ENCODE measurements around the gene XAGE3.
A peak's percentile ranks its signal among the peaks of the same experiment; 100 is the strongest.
"Not testable (repeated sequence)": the region's sequence is repeated elsewhere in the genome, so short reads cannot be mapped to it uniquely, and the experiment has no call there.

The XAGE3 gene, protein sequence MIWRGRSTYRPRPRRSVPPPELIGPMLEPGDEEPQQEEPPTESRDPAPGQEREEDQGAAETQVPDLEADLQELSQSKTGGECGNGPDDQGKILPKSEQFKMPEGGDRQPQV

DNA sequence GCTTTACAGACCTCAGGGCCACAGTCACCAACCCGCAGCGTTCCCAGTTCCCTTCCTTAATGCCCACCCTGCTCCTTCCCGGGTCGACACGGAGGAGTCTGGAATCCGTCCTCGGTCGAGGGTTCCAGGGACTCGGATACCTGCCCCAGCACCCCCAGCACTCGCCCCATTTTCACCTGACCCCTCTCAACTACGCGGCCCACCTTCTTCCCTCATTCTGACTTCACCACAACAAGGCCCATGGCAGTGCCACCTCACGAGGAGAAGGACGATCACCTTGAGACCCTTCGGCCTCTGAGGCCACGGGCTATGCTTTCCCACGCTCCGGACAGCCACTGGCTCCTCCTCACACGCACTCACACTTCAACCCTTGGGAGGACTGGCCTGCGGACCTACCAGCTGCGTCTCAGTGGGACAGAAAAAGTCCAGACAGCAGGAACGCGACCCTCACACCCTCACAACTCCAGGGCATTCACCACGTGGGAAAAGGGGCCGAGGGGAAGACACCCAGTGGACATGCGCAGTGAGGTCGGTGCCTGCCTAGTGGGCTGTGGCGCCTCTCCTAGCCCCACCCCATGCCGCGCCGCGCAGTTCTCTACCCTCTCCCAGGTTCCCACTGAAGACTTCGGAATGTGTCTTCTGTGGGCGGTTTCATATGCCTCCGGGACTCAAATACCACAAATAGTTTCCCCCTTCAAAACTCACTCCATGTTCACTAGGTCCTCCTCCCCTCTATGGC, at the start of gene XAGE3:
XAGE3 (minus strand) TSS at position 474 of the 739 bp plus-strand sequence. CDS start 950 bp downstream, outside the sequence.
- no peak for FAIRE-seq
- no peak for DNase-seq (ENCODE audit: insufficient read length, low spot score)

DNA sequence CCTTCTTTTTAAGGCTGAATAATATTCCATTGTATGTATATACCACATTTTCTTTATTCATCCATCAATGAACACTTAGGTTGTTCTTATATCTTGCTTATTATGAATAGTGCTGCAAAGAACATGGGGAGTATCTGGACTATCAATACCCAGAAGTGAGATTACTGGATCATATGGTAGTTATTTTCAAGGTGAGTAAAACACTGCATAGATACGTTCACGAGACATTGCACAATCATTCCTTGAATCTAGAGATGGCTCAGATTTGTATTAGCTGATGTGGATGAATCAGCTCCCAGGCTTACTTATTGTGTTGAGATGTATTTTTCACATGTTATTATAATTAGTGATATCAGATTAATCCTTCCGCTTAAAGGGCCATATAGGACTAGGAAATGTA, 46.8 kb upstream of the XAGE3 start:
- DNase-seq (ENCODE audit: insufficient read length, low spot score); FAIRE-seq: not testable (repeated sequence)

DNA sequence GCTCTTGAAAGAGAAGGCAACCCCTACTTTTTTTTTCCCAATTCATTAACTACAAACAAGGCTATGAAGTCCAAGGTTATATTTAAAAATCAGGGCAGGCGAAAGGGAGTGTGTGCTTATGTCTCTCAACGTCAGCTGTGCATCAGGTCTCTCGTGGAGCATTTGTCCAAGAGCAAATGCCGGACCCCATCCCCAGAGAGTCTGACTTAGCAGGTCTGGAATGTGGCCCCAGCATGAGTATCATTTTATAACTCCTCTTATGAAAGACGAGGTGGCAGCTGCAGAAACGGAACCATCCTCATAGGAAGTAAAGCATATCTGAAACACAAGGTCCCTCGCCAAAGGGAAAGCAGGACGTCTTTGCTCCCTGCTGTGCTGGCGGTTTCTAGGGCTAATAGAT, 45.8 kb upstream of the XAGE3 start:
- DNase-seq (ENCODE audit: insufficient read length, low spot score); FAIRE-seq: not testable (repeated sequence)

DNA sequence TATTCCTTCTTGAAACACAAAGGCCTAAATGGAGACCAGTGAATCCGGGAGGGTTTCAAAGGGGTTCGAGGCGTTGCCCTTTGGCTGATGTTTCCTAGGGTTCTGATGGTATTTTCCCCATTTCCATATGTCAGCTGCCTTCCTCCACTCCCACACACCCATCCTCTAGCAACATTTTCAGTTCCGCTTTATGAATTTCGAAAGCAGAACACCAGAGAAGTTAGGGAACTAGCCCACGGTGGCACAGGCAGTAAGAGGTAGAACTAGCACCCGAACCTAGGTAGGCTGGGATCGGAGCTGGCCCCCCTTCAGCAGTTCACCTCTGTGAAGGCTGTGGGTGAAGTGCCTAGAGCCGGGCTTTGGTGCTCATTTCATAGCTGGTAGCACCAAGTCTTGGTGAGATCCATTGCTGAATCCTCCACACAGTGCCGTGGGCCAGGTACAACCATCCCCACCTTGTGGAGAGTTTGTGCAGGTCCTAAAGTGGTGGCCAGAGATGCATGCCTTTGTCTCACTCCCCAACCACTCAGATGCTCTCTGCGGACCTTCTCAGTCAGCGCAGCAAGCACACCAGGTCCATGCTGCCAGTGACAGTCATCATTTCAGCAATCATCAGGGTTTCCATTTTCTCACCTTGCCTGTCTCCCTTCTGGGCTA, 41.6 kb upstream of the XAGE3 start:
- DNase-seq (ENCODE audit: insufficient read length, low spot score); FAIRE-seq: not testable (repeated sequence)

DNA sequence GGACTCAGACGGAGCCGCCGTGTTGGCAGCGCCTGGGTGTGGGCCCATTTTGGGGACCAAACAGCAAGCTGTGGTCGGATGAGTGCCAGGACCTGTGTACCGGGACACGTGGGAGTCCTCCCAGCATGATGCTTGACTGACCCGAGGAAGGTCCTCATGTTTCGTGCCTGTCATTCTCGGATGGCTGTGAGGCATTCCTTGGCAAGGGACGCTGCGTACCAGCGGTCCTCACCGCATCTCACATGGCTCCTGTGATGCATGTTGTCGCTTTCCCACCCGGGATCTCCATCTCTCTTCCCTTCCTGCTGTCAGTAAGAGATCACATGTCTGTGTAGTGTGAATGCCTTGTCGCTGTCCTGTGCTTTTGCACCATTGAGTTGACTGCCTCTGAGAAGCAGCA, 40.0 kb upstream of the XAGE3 start:
- DNase-seq (ENCODE audit: insufficient read length, low spot score); FAIRE-seq: not testable (repeated sequence)

DNA sequence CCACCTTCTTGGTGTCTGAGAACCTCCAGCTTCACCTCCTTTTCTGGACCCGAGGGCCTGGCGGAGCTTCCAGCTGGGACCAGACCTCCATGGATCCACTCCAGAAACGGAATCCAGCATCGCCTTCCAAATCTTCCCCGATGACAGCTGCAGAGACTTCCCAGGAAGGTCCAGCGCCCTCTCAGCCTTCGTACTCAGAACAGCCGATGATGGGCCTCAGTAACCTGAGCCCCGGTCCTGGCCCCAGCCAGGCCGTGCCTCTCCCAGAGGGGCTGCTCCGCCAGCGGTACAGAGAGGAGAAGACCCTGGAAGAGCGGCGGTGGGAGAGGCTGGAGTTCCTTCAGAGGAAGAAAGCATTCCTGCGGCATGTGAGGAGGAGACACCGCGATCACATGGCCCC, 39.3 kb upstream of the XAGE3 start:
- FAIRE-seq; DNase-seq (ENCODE audit: insufficient read length, low spot score): not testable (repeated sequence)

DNA sequence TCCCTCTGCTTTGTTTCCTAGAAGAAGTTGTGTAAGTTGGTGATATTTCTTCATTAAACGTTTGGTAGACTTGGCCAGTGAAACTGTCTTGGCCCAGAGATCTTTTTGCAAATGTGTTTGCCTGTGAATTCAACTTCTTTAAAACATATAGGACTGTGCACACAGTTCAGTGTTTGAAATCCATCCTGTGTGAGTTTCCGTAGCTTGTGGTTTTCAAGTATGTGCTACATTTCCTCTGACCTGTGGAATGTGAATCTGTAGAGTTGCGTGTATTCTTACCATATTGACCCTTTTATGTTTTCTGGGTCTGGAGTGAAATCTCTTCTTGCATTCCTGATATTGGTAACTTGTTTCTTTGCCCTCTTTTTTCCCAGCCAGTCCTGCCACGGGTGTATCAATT, 38.2 kb upstream of the XAGE3 start:
- FAIRE-seq; DNase-seq (ENCODE audit: insufficient read length, low spot score): not testable (repeated sequence)

DNA sequence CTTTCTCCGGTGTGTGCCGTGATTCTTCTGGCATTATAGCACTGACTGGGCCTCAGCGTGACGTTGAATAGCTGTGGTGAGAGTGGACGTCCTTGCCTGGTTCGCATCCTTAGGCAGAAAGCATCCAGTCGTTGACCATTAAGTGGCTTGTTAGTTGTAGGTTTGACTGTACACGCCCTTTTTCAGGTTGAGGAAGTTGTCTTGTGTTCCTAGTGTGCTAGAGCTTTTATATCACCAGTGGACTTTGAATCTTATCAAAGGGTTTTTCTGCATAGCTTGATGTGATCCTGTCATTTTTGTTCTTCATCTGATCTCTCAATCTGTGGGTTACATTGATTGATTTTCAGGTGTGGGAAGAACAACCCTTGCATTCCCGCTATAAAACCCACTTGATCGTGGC, 37.6 kb upstream of the XAGE3 start:
- not testable (repeated sequence) for FAIRE-seq

DNA sequence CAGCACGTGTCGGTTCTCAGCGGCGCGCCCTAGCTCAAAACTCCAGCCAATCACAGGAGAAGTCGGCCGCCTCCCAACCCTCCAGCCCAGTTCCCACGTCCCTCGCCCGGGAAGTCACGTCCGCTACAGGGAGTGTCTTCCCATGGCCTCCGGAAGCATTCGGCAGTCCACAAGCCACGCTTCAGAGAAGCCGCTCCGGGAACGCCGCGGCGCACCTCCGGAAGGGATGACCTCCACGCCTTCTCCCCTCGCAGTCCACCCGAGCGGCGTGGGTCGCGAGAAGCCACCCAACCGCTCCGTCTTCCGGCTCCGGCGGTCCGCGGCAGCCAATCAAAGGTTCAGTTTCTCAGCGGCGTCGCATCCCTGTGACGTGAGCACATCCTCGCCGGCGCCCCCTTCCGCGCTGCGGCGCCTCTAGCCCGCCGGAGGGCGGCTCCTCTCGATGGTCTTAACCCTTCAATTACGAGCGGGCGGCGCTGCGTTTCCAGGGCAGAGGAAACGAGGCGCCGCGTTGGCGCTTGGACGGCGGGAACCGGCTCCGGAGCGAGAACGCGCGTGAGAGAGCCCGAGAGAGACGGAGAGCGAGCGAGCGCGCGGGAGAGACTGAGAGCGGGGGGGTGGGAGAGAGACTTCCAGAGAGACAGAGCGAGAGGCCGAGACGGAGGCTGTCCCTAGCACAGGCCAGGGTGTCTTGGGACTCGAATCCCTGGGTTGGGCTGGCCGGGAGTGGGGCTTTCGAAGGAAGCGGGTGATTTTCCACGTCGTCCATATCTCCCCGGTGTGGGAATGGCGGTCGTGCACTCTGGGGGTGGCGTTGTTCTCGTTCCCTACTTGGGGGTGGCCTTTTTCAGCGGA, 29.2 kb upstream of the XAGE3 start, which contains the start of gene FAM156B:
FAM156B (plus strand) TSS at position 476 of the 855 bp plus-strand sequence. CDS start 9,896 bp downstream, outside the sequence.
- FAIRE-seq: peak; percentile 90
- DNase-seq (ENCODE audit: insufficient read length, low spot score): not testable (repeated sequence)

More for the DNA sequence above, 37.6 kb upstream of the XAGE3 start:
- DNase-seq (ENCODE audit: insufficient read length, low spot score): not testable (repeated sequence)

DNA sequence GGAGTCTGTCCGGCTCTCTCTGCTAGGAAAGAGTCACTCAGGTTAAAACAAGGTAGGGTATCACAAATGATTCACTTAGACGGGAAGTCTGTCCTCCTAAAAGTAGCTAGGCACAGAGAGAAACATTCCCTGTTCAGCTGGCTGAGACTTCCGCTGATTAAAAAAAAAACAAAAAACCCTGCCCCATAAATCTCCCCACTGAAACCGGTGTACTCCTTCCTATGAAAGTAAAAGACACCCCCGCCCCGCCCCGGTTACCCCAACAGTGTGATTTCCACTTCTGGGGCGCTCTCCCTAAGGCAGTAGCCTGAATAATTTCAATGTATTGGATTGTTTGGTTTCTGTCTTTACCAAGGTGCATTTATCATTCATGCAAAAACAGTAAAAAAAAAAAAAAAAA, 28.6 kb upstream of the XAGE3 start:
- not testable (repeated sequence) for FAIRE-seq; DNase-seq (ENCODE audit: insufficient read length, low spot score)

DNA sequence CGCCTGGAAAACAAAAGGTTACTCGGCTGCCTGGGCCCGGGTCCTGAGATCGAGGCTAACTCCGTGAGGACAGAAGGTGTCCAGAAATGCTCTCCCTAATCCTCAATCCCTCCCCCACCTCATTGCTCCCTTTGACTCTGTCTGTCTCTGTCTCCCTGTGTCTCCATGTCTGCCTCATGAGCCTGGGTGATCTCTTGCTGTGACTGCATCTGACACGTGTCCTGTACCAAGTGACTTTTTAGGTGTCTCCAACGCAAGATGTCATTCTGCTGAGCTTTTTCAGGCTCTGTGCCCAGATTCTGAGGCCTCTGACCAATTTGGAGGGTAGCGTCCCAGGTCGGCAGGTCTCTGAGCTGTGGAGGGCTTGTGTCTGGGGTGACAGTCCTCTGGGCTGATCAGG, 20.2 kb upstream of the XAGE3 start:
- FAIRE-seq; DNase-seq (ENCODE audit: insufficient read length, low spot score): not testable (repeated sequence)

DNA sequence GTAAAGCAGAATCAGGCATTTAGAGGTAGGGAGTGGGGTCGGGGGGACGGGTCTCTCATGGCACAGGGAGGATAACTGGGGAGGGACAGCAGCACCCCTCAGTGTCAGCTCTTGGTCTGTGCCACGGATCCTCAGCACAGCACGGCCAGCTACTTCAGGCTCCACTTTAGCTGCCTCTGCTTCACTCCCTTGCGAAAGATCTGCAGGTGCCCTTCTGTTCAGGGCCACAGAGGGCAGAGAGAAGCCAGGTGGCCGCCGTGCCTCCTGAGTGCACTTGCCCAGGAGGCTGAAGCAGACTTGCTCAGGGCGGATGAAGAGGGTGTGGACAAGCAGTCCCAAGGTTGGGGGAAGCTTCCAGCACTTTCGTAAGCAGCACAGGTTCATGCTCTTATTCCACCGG, 19.6 kb upstream of the XAGE3 start:
- not testable (repeated sequence) for DNase-seq (ENCODE audit: insufficient read length, low spot score); FAIRE-seq

DNA sequence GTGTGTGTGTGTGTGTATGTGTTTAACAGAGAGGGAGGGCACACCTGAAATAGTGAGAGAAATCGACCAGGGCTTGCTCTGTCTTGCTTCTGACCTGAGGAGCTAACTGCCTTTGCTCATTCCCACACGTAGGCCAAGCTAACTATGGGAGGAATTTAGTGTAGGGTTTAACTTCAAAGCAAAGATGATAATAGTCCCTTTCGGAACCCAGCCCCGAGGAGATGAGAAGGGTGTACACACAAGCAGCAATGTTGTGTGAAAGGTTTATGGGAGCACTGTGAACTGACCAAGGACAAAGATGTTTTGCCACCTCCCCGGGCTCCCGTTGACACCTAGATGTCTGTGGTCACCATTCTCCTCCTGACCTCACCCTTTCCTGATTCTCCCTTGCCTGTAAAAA, 8.5 kb upstream of the XAGE3 start:
- not testable (repeated sequence) for FAIRE-seq; DNase-seq (ENCODE audit: insufficient read length, low spot score)

DNA sequence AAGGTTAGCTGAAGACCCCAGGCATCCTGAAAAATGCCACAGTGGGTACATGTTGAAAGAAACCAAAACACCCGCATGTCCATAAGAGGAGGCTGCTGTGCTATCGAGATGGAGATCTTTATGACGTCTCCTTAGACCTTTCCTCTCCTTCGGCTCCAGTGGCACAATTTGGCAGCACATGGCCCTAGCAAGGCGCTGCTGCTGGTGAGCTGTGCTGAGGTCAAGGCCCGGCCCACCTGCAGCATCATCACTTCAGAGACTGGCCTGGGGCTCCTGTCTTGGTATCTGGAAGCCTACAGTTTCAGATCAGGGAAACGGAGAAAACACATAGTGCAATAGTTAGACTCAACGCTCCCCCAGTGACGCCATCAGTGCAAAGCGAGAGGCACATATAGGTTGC, 7.6 kb upstream of the XAGE3 start:
- not testable (repeated sequence) for DNase-seq (ENCODE audit: insufficient read length, low spot score); FAIRE-seq

DNA sequence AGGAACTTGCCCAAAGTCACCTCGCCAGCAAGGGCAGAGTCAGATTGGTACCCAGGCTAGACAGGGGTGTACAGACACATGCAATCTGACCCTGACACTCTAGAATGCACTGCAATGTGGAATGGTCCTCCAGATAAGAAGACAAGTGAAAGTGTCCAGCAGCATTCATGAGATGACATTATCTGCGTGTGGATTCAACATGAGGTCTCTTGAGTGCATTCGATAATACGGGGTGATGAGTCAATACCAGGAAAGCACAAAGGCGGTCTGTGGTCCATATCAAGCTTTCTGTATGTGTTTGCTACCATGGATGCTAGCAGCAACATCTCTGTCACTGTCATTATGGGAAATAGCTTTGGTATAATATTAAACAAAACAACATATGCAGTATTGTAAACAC, 6.8 kb upstream of the XAGE3 start:
- FAIRE-seq (no peak), DNase-seq (ENCODE audit: insufficient read length, low spot score) (no peak)

DNA sequence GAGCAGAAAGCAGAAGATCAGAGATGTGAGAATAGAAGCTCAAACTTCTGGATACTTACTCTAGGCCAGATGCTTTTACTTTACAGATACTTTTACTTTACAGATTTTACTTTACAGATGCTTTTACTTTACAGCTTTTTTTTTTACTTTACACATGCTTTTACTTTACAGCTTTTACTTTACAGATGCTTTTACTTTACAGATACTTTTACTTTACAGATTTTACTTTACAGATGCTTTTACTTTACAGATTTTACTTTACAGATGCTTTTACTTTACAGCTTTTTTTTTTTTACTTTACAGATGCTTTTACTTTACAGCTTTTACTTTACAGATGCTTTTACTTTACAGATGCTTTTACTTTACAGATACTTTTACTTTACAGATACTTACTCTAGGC, 5.9 kb upstream of the XAGE3 start:
- not testable (repeated sequence) for FAIRE-seq; DNase-seq (ENCODE audit: insufficient read length, low spot score)

DNA sequence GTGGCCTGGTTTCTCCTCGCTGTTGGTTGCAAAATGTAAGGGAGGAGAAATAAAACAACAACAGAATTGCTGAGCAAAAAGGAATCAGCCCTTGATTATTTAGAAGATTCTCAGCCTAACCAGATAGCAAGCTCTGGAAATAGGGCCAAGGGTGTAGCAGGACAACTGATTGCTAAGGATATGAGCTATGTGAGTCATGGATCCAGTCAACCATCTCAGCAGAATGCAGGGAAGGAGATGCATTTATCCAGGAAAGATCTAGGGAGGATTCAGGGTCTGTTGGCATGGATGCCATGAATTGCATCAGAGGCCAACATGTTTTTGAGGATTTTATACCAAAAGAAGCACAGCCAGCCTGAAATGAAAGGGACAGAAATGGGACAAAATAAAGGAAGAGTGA, 2.2 kb upstream of the XAGE3 start:
- DNase-seq (ENCODE audit: insufficient read length, low spot score): no peak
- FAIRE-seq: no peak

DNA sequence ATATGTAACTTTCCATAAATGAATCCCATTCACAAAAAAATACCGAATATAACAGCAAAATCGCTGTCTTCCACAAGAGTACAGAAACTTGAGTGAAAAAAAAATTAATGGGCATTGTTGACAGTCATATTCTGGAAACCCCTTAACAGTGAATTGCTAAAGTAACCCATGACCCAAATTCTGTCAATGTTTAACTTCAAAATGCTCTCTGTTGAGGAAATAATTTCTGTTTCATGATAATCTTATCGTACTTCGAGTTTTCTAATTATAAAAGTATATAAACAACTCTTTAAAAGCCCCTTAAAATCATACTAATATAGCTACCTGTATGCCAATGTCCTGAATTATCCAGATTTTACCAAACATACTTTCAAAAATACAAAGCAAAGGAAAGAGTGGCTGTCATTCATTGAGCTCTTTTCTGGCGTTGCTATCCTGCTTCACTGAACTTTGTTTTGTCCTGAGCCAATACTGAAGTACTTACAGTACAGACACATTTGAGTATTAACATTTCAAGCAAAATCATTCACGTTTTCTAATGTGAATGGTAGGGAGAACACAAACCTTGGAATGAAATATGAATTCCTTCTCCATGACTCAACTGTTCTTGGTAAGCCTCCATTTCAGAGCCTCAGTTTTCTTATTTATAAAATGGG, 2.4 kb downstream of the XAGE3 start:
- FAIRE-seq (no peak), DNase-seq (ENCODE audit: insufficient read length, low spot score) (no peak)

DNA sequence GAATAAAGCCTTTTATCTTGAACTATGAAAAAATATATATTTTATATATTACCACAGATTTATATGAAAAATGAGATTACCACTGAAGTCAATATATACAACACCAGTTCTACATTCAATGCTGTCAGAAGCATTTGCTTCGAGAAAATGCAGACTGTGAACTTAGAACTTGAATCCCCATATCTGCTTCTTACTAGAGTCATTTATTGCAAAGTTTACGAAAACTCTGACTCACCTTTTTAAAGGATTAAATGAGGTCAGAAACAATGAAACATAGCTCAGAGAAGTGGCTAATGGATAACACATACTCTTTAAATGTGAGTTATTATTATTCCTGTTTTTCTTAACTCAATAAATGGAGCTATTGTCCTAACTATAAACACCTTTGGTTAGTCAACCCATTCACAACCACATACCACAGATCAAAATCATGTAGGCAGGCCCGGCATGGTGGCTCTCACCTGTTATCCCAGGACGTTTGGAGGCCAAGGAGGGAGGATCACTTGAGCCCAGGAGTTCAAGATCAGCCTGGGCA, 10.8 kb downstream of the XAGE3 start:
- not testable (repeated sequence) for DNase-seq (ENCODE audit: insufficient read length, low spot score); FAIRE-seq
